PFSK-1 (cell line): ENCODE results near the gene HOXA5.

Source experiments
- FOXP2 ChIP-seq: optimal IDR thresholded peaks from 2 replicates; pipeline ENCODE3; 2011; ENCODE audit warnings: borderline replicate concordance, control low read depth, inconsistent platforms; ENCODE audit not compliant: insufficient read depth; ENCODE audit errors: extremely low read length, extremely low read depth
- POLR2AphosphoS5 ChIP-seq: IDR thresholded peaks from 2 replicates; pipeline ENCODE4 v1.6.1; 2012; ENCODE audit warnings: low read depth, mild to moderate bottlenecking, control low read depth, low read length, moderate library complexity
- SIN3A ChIP-seq: IDR thresholded peaks from 2 replicates; pipeline ENCODE4 v1.6.1; 2012; ENCODE audit warnings: mild to moderate bottlenecking, low read length, moderate library complexity, borderline replicate concordance; ENCODE audit not compliant: insufficient read depth
- TAF1 ChIP-seq: IDR thresholded peaks from 2 replicates; pipeline ENCODE4 v1.6.1; 2012; ENCODE audit warnings: low read length, control low read depth, borderline replicate concordance; ENCODE audit not compliant: insufficient read depth
- TF ChIP-seq, protein P1 (sequence below), 2 experiments: IDR thresholded peaks; 2 replicates each; pipeline versions ENCODE4 v1.6.1 to v1.8.0; 2011 to 2012; ENCODE audit warnings: low read depth in 2 of 2, low read length in 2 of 2, control low read depth in 1 of 2, inconsistent platforms in 1 of 2, mild to moderate bottlenecking in 1 of 2, moderate library complexity in 1 of 2; ENCODE audit not compliant: insufficient read depth in 1 of 2

HOXA5 gene

DNA sequence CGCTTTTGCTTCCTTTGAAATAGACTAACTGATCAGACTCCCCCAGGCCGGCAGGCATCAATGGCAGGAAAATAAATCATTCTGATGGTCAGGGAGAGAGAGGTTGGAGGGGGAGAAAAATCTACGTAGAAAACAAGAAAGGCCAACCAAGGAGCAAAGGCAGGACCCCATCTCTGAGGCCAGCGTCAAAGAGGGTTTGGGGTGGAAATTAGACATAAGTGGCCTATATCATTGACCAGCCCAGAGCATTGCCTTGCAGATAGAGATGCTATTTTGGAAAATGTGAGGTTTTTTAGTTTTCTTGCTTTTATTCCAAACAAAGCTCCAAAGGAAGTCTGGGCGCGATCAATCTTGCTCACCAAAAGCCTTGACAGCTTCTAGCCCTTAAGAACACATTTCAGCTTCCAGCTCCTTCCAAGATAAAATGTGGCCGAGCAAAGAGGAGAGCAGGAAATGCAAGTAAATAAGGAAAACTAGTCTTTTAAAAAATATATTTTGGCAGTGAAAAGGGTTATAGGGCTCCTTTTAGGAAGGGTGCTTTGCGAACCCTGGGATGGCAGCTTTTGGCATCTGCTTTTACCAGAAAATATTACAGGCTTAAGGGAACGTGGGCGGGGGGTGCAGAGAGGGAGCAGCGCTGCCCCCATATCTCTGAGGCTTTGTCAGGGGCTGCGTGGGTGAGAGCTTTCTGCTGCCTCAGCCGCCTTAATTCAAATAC lies 39.0 kb downstream of the HOXA5 start:
- no peak for TF ChIP-seq SIN3A
- TF ChIP-seq, protein P1, sequence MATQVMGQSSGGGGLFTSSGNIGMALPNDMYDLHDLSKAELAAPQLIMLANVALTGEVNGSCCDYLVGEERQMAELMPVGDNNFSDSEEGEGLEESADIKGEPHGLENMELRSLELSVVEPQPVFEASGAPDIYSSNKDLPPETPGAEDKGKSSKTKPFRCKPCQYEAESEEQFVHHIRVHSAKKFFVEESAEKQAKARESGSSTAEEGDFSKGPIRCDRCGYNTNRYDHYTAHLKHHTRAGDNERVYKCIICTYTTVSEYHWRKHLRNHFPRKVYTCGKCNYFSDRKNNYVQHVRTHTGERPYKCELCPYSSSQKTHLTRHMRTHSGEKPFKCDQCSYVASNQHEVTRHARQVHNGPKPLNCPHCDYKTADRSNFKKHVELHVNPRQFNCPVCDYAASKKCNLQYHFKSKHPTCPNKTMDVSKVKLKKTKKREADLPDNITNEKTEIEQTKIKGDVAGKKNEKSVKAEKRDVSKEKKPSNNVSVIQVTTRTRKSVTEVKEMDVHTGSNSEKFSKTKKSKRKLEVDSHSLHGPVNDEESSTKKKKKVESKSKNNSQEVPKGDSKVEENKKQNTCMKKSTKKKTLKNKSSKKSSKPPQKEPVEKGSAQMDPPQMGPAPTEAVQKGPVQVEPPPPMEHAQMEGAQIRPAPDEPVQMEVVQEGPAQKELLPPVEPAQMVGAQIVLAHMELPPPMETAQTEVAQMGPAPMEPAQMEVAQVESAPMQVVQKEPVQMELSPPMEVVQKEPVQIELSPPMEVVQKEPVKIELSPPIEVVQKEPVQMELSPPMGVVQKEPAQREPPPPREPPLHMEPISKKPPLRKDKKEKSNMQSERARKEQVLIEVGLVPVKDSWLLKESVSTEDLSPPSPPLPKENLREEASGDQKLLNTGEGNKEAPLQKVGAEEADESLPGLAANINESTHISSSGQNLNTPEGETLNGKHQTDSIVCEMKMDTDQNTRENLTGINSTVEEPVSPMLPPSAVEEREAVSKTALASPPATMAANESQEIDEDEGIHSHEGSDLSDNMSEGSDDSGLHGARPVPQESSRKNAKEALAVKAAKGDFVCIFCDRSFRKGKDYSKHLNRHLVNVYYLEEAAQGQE (IDR thresholded peaks at IDR 0.05; ENCODE audit: insufficient read depth in 1 of 2, low read depth in 2 of 2, low read length in 2 of 2): no peak
- TF ChIP-seq POLR2AphosphoS5: no peak
- TF ChIP-seq TAF1: no peak
- no peak for TF ChIP-seq FOXP2

GRCh38 chr7:27103489-27104226 lies 39.8 kb downstream of the HOXA5 start:
- TF ChIP-seq FOXP2 (no peak), TAF1 (no peak), SIN3A (no peak), POLR2AphosphoS5 (no peak)
- TF ChIP-seq, protein P1 (IDR thresholded peaks at IDR 0.05; ENCODE audit: insufficient read depth in 1 of 2, low read depth in 2 of 2, low read length in 2 of 2): no peak

GRCh38 chr7:27102581-27103442 lies 40.7 kb downstream of the HOXA5 start, which contains the start of gene HOXA2:
Gene HOXA2, minus strand, starts transcription at chr7:27102683. Its CDS starts 183 bp downstream, at chr7:27102500.
- TF ChIP-seq SIN3A (no peak), TAF1 (no peak), POLR2AphosphoS5 (no peak), FOXP2 (no peak)
- TF ChIP-seq, protein P1 (IDR thresholded peaks at IDR 0.05; ENCODE audit: insufficient read depth in 1 of 2, low read depth in 2 of 2, low read length in 2 of 2): no peak

DNA sequence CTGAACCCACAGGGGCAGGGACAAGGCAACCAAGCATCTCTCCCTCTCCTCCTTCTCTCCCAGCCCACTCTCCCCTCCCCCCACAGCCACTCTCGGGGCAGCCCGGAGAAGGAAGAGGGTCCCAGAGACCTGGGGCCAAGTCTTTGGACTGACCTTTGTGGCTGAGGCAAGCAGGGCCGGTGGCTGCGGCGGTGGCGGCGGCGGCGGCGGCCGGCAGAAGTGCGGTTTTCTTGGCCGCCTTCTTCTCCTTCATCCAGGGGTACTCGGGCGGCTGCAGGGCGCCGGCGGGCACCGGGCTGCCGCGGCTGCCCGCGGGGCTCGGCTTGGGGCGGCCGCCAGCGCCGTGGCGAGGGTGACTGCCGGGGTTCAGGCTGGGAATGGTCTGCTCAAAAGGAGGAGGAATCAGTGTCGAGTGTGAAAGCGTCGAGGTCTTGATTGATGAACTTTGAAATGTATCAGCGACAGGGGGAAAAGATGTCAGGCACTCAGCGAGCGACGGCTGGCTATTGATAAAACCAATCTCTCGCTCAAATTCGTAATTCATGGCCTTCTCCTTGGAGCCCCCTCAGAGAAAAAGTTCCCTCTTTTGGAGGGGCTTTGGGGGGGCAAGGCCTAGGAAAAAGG lies 41.4 kb downstream of the HOXA5 start:
- TF ChIP-seq POLR2AphosphoS5: no peak
- TF ChIP-seq, protein P1 (IDR thresholded peaks at IDR 0.05; ENCODE audit: insufficient read depth in 1 of 2, low read depth in 2 of 2, low read length in 2 of 2): no peak
- TF ChIP-seq SIN3A: no peak
- no peak for TF ChIP-seq TAF1
- TF ChIP-seq FOXP2: no peak
